ENCODE measurements around the gene FFAR2. TPM values are rescaled to one million over a fixed set of nuclear protein-coding genes. Genes with fewer than 3 reads are reported as not detected.
"Not testable (repeated sequence)": the region's sequence is repeated elsewhere in the genome, so short reads cannot be mapped to it uniquely, and the experiment has no call there.

FFAR2 gene
- total RNA-seq, 1 donor from 2014 or later = not detected

DNA sequence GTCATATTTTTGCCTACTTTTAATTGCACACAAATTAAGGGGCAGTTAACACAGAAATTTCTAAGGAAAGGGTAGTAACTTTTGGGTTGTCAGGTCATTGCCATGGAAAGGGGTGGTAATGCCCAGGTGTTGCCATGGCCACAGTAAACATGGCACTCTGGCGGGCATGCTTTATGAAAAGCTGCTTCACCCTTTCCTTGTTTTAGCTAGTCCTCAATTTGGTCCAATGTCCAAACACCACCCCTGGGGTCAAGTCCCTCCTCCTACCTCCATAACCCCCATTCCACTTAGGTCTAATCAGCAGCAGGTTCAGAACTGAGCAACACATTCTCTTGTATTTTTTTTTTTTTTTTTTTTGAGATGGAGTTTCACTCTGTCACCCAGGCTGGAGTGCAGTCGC lies 6.6 kb downstream of the FFAR2 start:
- intact Hi-C loops (cut with micrococcal nuclease) = no loop called here

DNA sequence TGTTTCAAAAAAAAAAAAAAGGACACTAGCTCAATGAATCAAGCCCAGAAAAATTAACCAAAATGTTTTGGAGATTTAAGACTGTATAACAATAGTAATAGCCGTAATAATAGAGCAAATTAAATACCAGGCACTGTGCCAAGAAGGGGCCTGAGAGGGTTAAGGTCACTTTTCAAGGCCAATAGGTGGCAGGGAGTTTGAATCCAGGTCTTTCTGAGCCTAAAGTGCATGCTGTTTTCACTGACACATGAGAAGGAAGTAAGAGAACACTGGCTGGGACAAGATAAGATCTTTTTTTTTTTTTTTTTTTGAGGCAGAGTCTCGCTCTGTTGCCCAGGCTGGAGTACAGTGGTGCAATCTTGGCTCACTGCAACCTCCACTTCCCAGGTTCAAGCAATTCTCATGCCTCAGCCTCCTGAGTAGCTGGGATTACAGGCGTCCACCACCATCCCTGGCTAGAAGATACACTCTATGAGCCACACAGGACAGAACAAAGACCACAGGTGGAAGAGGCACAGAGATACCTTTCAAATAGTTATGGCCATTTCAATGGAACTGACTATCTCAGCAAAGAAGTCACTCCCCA lies 7.7 kb downstream of the FFAR2 start:
- intact Hi-C loops (cut with micrococcal nuclease) = no loop called here

DNA sequence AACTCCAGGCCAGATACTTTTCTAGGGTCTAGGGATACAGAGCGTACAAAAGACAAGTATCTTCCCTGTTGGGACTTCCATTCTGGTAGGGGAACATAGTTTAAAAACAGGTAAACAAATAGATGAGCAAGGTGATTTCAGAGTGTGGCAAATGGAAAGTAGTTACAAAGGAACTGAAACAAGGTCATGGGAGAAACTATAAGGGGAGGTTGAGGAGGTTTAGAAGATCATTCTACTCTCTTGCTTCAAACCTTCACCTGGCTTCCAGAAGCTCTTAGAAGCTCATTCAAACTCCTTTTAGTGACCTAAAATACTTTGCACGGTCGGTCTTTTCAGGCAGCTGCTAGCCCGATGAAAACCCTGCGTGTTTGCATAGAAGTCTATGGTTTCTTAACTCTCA lies 9.1 kb downstream of the FFAR2 start:
- intact Hi-C loops (cut with micrococcal nuclease) = no loop called here

GRCh38 chr19:35458192-35458591 lies 10.1 kb downstream of the FFAR2 start:
- intact Hi-C loops (cut with micrococcal nuclease) = no loop called here

GRCh38 chr19:35458731-35459391 lies 10.8 kb downstream of the FFAR2 start:
- intact Hi-C loops (cut with micrococcal nuclease) = no loop called here

- intact Hi-C loops (cut with micrococcal nuclease) = no loop called here
These were observed 11.5 kb downstream of the FFAR2 start for GRCh38 chr19:35459414-35460082.

DNA sequence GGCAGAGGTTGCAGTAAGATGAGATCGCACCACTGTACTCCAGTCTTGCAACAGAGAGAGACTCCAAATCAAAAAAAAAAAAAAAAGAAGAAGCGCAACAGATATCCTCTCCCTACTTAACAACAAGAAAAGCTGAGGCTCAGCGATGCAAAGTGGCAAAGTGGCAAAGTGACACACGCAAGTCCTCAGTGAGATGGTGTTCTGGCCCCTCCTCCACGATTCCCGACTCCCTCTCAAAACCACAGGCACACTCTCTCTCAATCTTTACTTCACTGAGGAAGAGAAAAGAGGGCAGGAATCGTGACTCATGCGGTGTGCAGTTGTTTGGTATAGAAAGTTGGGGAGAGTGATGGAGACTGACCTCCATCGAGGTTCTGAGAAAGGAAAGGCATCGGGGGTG lies 12.6 kb downstream of the FFAR2 start:
- intact Hi-C loops (cut with micrococcal nuclease) = no loop called here

GRCh38 chr19:35461060-35461459 lies 13.0 kb downstream of the FFAR2 start:
- intact Hi-C loops (cut with micrococcal nuclease) = no loop called here

GRCh38 chr19:35461788-35462187 lies 13.7 kb downstream of the FFAR2 start:
- intact Hi-C loops (cut with micrococcal nuclease) = loop anchor here (1.0 to 2.0 kb wide), 2 partner anchors 10 to 115 kb away; partner anchors contain the start of gene FFAR1

GRCh38 chr19:35462476-35462953 lies 14.5 kb downstream of the FFAR2 start:
- intact Hi-C loops (cut with micrococcal nuclease) = loop anchor here (1.0 to 2.0 kb wide), 2 partner anchors 11 to 116 kb away; partner anchors contain the start of gene FFAR1

GRCh38 chr19:35462956-35463355 lies 14.9 kb downstream of the FFAR2 start:
- intact Hi-C loops (cut with micrococcal nuclease) = loop anchor here (1.0 to 2.0 kb wide), 2 partner anchors 12 to 116 kb away; partner anchors contain the start of gene FFAR1

GRCh38 chr19:35466259-35466658 lies 18.2 kb downstream of the FFAR2 start:
- intact Hi-C loops (cut with micrococcal nuclease) = no loop called here

DNA sequence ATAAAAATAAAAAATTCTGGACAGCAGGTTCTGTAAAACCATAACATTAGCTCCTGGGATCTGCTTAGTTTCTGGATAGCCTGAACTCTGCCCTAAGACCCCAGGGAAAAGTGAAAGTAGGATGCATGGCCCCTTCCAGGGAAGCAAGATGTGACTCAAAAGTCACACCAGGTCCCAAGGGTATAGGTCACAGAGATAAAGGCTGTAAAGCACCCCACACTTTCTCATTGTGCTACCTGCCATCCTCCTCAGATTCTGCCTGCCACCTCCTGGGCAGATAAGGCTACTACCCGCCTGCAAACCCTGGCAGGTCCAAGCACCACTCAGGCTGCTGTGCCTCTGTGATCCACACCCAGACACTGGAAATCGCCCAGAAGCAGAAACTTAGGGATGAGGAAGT lies 20.6 kb downstream of the FFAR2 start:
- intact Hi-C loops (cut with micrococcal nuclease) = loop anchor here (1.0 kb wide), 1 partner anchor 116 kb away; no protein-coding TSS in a partner anchor

GRCh38 chr19:35470128-35470527 lies 22.1 kb downstream of the FFAR2 start:
- intact Hi-C loops (cut with micrococcal nuclease) = no loop called here

DNA sequence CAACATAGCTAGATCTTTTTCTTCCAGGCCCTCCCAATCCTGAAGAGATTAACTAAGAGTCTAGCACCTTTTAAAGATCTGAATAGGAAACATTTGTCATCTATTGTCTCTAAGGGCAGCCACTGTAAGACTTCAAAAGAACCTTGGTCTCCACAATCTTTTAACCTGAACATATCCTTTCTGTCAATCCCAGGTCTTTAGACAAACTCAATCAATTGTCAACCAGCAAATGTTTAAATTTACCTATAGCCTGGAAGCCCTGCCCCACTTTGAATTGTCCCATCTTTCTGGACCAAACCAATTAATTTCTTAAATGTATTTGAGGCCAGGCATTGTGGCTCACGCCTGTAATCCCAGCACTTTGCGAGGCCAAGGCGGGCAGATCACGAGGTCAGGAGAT lies 23.0 kb downstream of the FFAR2 start:
- intact Hi-C loops (cut with micrococcal nuclease) = not testable (repeated sequence)

- intact Hi-C loops (cut with micrococcal nuclease) = no loop called here
These were observed 23.9 kb downstream of the FFAR2 start for GRCh38 chr19:35471946-35472345.

DNA sequence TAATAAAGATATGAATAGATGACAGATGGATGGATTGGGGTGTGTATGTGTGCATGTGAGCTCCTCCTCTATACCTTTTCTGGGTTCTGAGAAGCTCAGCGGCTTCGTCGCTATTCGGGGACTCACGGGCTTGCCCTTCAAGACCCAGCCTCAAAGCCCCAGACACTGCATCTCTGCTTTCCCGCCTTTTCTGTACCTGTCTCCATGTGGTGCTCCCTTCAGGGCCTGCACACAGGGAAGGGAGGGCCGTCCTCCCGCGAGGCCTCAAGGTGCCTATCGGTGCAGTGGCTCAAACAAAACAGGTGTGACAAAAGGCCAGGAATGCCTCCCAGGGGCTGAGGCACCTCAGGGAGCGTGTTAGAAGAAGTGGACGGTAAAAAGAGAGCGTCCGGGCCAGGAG lies 26.0 kb downstream of the FFAR2 start:
- intact Hi-C loops (cut with micrococcal nuclease) = no loop called here

- intact Hi-C loops (cut with micrococcal nuclease) = not testable (repeated sequence)
These were observed 26.5 kb downstream of the FFAR2 start for GRCh38 chr19:35474594-35474993.

GRCh38 chr19:35476149-35476548 lies 28.1 kb downstream of the FFAR2 start:
- intact Hi-C loops (cut with micrococcal nuclease) = no loop called here

- intact Hi-C loops (cut with micrococcal nuclease) = no loop called here
These were observed 31.0 kb downstream of the FFAR2 start for GRCh38 chr19:35478794-35479677.

DNA sequence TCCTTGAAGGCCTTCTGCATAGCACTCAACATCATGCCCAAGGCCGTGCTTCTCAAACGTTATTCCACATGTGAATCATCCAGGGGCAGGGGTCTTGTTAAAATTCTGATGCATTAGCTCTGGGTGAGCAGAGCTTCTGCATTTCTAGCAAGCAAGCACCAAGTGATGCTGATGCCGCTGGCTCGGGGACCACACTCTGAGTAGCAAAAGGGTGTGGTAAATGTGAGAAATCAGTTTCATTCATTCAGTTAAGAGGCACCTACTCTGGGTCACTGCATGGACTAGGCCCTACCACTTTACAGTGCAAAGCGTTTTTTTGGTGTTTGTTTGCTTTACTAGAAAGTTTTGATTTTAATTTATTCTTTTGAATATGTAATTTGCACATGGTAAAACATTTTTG lies 35.0 kb downstream of the FFAR2 start:
- intact Hi-C loops (cut with micrococcal nuclease) = no loop called here
